WERI-Rb-1 (cell line): ENCODE data around the gene PTPRN2.

Experiments
- DNase-seq: peaks from one replicate; pipeline ENCODE4 v3.0.0-alpha.2; 2020
- H3K27ac ChIP-seq: fragments of 250-450 bp; sonication (Bioruptor Pico); 2 replicates; pipeline ENCODE4 v1.5.1; 2020; ENCODE audit warnings: mild to moderate bottlenecking, moderate library complexity
- H3K27me3 ChIP-seq: fragments of 250-450 bp; sonication (Bioruptor Pico); 2 replicates; pipeline ENCODE4 v1.5.1; 2021; ENCODE audit warnings: mild to moderate bottlenecking, low read depth, moderate library complexity; ENCODE audit not compliant: insufficient read depth, severe bottlenecking
- H3K36me3 ChIP-seq: fragments of 250-450 bp; sonication (Bioruptor Pico); 2 replicates; pipeline ENCODE4 v1.5.1; 2020; ENCODE audit warnings: mild to moderate bottlenecking, moderate library complexity
- H3K4me3 ChIP-seq: 2 replicates; pipeline ENCODE4 v1.5.1; 2011; ENCODE audit warnings: low read depth, mild to moderate bottlenecking, control low read depth, low read length
- H3K9me3 ChIP-seq: fragments of 250-450 bp; sonication (Bioruptor Pico); 2 replicates; pipeline ENCODE4 v1.5.1; 2021; ENCODE audit warnings: mild to moderate bottlenecking, moderate library complexity; ENCODE audit not compliant: severe bottlenecking
- TF ChIP-seq, protein P1 (sequence below): IDR thresholded peaks from 2 replicates; pipeline ENCODE4 v1.5.1; 2011; ENCODE audit warnings: low read depth, mild to moderate bottlenecking, control low read depth, inconsistent platforms, low read length

Gene PTPRN2

GRCh38 chr7:157715938-157716280 lies 871.7 kb downstream of the PTPRN2 start:
- H3K27me3 ChIP-seq: no peaks in the 10 kb centered on the region

DNA sequence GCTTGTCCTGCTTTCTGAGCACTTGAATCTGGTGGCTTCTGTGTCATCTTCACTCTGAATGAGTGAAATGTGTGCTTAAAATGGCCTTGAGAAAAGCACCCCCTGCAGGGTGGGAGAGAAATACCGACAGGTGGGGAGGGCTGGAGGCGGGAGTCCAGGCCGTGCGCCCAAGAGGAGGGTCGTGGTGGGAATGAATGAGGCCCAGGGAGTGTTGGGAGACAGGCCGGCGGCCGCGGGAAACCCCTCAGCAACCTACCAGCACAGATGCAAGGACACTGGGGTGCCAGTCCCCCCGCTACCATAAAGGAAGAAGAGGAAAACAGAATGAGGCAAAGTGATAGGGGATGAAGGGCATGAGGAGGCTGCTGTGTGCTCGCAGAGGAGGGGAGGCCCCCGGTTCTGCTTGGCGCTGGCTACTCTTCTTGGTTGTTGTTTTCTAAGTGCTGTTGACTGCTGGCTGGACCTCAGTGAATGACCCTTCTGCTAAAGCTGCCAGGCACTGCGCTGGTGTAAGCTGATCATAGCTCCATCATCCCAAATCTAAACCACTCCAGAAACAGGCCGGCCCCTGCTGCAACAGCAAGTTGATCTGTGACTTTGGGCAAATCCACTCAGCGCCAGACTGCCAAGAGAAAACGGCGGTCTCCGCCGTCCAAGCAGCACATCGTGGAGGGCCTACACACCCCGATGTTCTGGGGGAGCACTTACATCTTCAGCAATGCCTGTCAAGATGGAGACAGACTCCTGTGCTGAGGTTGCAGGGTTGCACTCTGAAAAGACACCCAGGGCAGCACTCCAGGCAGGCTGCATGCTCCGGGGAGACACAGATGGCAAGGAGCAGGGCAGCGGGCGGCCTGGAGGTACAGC lies 872.3 kb downstream of the PTPRN2 start:
- no peaks in the 10 kb centered on the region for H3K9me3 ChIP-seq
- H3K4me3 ChIP-seq: no peak overlapping the region

More at GRCh38 chr7:157715938-157716280, 871.7 kb downstream of the PTPRN2 start:
- Histone ChIP-seq H3K9me3 (no peaks in the 10 kb centered on the region), H3K36me3 (no peaks in the 10 kb centered on the region), H3K4me3 (no peak overlapping the region), H3K27ac (no peak overlapping the region)
- TF ChIP-seq, protein P1, sequence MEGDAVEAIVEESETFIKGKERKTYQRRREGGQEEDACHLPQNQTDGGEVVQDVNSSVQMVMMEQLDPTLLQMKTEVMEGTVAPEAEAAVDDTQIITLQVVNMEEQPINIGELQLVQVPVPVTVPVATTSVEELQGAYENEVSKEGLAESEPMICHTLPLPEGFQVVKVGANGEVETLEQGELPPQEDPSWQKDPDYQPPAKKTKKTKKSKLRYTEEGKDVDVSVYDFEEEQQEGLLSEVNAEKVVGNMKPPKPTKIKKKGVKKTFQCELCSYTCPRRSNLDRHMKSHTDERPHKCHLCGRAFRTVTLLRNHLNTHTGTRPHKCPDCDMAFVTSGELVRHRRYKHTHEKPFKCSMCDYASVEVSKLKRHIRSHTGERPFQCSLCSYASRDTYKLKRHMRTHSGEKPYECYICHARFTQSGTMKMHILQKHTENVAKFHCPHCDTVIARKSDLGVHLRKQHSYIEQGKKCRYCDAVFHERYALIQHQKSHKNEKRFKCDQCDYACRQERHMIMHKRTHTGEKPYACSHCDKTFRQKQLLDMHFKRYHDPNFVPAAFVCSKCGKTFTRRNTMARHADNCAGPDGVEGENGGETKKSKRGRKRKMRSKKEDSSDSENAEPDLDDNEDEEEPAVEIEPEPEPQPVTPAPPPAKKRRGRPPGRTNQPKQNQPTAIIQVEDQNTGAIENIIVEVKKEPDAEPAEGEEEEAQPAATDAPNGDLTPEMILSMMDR: no peak
- DNase-seq: no peak

DNA sequence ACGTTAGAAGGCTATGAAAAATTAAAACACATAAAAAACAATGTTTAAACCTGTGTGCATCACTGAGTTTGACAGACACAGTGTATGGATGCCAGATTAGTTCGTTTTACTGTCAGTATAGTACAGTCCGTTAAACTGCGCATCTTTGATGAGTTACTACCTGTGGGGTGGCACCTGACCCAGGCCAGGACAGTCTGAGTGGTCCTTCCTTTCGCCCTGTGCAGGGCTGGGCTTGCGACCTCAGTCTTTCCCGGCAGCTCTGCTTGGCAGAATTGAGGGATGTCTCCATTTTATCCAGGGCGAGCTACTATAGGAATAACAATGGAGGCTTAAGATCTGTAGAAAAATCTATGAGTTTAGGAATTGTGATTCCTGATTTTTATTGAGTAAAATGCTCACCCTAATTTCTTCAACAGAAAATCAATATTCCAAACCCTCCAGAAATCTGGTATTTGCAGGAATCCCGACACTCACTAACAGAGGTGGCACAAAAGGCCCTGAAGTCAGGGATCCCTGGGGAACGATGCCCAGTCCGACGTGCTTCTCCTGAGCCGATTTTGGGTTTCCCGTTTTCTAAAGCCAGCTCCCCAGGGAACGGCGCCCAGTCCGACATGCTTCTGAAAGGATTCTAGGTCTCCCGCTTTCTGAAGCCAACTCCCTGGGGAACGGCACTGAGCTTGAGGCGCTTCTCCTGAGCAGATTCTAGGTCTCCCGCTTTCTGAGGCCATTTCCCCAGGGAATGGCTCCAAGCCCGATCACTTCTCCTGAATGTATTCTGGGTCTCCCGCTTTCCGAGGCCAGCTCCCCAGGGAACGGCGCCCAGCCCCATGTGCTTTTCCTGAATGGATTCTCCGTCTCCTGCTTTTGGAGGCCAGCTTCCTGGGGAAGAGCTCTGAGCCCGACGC lies 873.2 kb downstream of the PTPRN2 start:
- H3K4me3 ChIP-seq: no peak overlapping the region
- TF ChIP-seq, protein P1: no peak
- no peak overlapping the region for H3K27ac ChIP-seq
- no peaks in the 10 kb centered on the region for H3K9me3 ChIP-seq
- no peak for DNase-seq
- H3K36me3 ChIP-seq: no peaks in the 10 kb centered on the region
- H3K27me3 ChIP-seq: no peaks in the 10 kb centered on the region

More for the DNA sequence above, 872.3 kb downstream of the PTPRN2 start:
- TF ChIP-seq, protein P1: no peak
- no peaks in the 10 kb centered on the region for H3K27me3 ChIP-seq
- H3K36me3 ChIP-seq: no peaks in the 10 kb centered on the region
- no peak for DNase-seq
- H3K27ac ChIP-seq: no peak overlapping the region

- Histone ChIP-seq H3K4me3 (no peak overlapping the region), H3K36me3 (no peaks in the 10 kb centered on the region), H3K9me3 (no peaks in the 10 kb centered on the region), H3K27me3 (no peaks in the 10 kb centered on the region), H3K27ac (no peak overlapping the region)
- TF ChIP-seq, protein P1: no peak
- DNase-seq: no peak
Measured at GRCh38 chr7:157713591-157713990, 874.0 kb downstream of the PTPRN2 start.

DNA sequence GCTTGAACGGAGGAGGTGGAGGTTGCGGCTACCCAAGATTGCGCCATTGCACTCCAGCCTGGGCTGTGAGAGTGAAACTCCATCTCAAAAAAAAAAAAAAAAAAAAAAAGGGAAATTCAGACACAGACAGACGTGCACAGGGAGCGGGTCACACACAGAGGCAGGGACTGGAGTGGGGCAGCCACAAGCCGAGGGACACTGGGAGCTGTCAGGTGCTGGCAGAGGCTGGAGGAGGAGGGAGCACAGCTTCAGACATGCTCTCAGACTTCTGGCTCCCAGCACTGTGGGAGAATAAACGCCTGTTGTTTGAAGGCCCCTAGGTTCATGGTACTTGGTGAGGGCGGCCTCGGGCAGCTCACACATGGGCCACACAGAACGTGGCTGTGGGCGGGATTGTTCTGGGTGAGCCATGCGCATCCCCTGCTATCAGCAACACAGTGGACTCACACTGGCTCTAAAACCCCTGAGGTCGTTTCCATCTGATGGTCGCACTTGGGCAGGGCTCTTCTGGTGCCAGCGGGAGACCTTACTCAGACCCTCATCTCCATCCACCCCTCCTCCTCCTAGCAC lies 874.9 kb downstream of the PTPRN2 start:
- TF ChIP-seq, protein P1: no peak
- no peak for DNase-seq

More for the DNA sequence above, 874.9 kb downstream of the PTPRN2 start:
- H3K27ac ChIP-seq: no peak overlapping the region
- no peaks in the 10 kb centered on the region for H3K27me3 ChIP-seq
- H3K4me3 ChIP-seq: no peak overlapping the region
- no peaks in the 10 kb centered on the region for H3K9me3 ChIP-seq
- no peaks in the 10 kb centered on the region for H3K36me3 ChIP-seq
